Stimulated activated CD8-positive, alpha-beta memory T cell treated with anti-CD3 and anti-CD28 coated beads, Interleukin-7, amount 100 ng/mL, for 1 hour (primary cell): ENCODE results near the gene MTCH1.
A peak's percentile ranks its signal among the peaks of the same experiment; 100 is the strongest.

Experiments
- DNase-seq, 2 donors: peaks; one replicate each; pipeline ENCODE4 v3.0.0-alpha.2; 2020; ENCODE audit warnings: low read depth in 2 of 2

The MTCH1 gene, protein sequence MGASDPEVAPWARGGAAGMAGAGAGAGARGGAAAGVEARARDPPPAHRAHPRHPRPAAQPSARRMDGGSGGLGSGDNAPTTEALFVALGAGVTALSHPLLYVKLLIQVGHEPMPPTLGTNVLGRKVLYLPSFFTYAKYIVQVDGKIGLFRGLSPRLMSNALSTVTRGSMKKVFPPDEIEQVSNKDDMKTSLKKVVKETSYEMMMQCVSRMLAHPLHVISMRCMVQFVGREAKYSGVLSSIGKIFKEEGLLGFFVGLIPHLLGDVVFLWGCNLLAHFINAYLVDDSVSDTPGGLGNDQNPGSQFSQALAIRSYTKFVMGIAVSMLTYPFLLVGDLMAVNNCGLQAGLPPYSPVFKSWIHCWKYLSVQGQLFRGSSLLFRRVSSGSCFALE

GRCh38 chr6:36985808-36986703 lies at the start of gene MTCH1:
Gene MTCH1 (minus strand): TSS chr6:36986196. CDS start chr6:36986173, 23 bp downstream.
- DNase-seq: peak; percentile 74 to 78

- no peak for DNase-seq
Measured at GRCh38 chr6:37033819-37034795, 48.1 kb upstream of the MTCH1 start.

DNA sequence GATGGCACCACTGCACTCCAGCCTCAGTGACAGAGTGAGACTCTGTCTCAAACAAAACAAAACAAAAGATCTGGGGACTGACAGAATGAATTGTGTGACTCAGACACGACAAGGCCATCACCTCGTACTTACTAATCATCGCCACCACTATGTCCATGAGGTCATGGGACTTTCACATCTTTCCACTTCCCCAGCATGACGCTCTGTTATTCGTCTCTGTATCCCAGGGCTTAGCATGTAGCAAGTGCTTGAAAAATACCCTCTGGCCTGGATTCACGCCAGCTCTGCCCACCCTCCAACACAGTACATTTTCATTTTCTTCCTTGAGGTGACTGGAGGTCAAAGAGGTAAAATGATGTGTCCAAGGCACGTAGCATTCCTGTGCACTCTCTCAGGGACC lies 47.3 kb upstream of the MTCH1 start:
- DNase-seq: no peak

DNA sequence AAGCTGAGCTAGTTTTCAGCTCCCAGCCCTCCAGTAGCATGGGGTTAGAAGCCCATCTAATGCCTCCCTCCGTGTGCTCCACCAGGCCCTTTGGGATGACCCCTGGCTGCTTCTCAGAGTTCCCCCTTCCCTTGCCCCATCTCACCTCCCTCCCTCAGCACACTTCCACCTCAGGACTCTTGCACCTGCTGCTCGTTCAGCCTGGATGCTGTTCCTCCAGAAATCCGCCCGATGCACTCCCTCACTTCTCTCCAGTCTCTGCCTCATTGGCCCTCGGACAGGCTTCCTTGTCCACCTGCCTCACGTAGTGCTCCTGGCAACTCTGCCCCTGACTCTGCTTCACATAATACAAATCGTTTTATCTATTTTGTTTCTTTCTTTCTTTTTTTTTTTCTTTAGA lies 46.2 kb upstream of the MTCH1 start:
- no peak for DNase-seq

GRCh38 chr6:37030599-37030998 lies 44.6 kb upstream of the MTCH1 start:
- DNase-seq: no peak

DNA sequence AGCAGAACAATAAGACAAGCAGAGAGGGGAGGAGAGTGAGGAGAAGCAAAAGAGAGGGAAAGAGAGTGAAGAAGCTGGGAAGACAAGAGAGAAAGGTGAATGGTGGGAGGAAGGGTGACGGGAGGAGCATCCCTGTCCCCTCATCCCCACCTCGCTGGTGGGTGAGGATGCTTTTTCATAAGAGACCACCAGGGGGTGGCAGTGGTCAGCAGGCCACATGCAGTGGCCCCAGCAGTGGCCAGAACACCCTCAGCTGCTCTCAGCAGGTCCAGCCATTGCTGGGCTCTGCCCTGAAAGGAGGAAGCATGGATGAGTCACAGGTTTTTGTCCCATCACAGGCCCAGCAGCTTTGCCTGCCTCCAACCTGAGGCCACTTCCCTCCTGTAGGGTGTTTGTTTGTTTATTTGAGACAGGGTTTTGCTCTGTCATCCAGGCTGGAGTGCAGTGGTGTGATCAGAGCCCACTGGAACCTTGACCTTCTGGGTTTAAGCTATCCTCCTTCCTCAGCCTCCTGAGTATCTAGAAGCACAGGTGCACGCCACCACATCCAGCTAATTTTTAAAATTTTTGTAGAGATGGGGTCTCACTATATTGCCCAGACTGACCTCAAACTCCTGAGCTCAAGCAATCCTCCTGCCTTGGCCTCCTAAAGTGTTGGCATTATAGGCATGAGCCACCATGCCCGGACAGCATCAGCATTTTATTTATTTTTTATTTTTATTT lies 43.4 kb upstream of the MTCH1 start:
- no peak for DNase-seq

DNA sequence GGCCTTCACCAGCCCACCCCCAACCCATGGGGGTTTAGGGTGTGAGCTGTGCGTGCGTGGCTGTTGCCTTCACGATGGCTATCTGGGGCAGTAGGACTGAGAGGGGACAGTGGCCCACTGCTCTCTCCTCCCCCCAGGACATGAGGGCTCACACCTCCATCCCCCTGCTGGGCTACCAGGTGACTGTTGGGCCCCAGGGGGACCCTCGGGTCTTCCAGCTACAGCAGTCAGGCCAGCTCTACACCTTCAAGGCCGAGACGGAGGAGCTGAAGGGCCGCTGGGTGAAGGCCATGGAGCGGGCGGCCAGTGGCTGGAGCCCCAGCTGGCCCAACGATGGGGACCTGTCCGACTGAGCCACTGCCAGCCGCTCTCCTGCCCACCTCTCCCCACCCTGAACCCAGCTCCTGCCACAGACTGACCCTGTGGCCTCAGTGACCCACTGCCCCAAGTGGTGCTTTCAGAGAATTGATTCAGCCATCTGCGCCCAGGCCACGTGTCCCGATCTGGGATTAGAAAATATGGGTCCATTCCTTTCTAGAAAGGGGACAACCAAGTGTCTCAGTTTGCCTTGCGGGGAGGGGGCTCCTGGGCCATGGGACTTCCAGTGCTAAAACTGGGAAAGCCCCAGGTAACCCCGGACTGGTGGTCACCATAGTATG lies 41.9 kb upstream of the MTCH1 start:
- no peak for DNase-seq

DNA sequence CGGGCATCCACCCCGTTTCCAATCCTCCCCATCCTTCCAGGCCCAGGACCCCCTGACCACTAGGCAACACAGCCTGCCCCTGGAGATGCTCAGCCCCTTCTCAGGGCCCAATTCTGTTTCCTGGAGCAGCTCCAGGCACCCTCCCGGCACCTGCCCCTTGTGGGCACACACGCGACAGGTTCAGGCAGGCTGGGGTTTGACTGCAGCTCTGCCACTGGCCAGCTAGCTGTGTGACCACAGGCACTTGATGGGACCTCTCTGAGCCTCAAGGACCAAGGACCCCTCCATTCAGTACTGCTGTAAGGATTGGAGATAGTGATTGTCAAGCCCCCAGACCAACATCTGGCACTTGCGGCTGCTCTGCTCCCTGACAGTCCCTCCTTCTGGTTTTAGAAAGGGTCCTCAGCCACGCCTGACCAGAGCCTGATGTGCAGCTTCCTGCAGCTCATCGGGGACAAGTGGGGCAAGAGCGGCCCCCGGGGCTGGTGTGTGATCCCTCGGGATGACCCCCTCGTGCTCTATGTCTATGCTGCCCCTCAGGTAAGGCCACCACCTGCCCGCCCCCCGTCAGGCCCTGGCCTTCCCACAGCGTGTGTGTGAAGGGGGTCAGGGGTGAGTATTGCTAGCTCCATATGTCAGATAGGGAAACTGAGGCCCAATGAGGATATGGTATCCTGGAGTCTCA lies 41.2 kb upstream of the MTCH1 start:
- no peak for DNase-seq

DNA sequence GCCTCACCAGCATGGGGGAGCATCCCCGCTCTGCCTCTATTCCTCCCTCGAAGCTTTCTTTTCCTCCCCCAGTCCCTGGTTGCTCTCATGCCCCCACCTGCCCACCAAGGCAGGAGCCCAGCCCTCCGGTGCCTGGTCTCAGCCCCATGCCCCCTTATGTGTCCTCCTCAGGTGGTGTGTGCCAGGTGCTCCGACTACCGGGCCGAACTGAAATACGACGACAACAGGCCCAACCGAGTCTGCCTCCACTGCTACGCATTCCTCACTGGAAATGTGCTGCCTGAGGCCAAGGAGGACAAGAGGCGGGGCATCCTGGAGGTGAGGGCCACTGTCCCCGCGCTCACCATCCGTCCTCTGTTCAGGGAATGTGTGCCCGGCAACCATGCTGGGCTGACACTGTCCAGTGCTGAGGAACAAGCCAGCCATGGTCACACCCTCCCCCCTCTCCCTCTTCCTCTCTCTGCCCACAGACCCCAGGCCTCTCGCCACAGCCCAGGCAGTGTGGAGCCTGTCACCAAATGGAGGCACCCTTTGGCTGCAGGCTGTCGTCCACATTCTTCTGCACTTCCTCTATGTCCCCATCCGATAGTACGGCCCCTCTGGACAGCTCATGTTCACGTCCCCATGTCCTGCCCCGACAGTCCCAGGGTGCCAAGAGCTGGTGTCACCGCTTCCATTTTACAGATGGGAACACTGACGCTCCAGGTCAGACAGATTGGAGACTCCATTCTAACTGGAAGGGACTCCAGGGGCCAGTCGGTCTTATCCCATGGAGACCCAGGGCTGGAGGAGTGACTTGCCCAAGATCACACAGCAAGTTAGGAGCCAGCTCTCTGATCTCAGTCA lies 39.8 kb upstream of the MTCH1 start:
- DNase-seq: no peak

DNA sequence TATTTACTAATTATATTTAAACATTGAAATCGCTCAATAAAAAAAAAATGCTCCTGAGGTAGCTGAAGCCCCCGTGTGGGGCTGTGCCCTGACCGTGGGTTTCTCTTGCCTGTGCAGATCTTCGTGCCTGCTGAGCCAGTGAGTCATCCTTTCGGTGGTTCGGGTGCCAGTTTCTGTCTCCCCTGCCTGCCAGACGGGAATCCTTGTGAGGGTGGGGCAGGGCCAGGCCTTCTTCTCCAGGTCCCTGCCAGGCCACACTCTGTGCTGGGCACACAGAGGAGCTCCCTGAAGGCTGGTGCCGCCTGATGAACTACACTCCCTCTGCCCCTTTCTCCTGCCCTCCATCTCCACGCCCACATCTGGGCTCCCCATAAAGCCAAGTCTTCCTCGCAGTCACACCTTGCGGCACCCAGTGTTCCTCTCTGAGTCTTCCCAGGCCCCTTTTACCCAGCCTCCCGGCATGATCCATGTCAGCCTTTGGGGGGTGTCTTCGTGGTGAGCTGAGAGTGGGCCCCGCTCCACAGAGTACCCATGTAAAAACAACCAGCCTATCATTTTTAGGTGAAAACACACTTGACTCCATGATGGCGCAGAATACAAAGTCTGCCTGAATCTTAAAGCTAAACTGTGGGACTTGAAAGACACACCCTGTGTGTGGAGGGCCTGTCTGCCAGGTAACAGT lies 38.8 kb upstream of the MTCH1 start:
- DNase-seq: no peak

DNA sequence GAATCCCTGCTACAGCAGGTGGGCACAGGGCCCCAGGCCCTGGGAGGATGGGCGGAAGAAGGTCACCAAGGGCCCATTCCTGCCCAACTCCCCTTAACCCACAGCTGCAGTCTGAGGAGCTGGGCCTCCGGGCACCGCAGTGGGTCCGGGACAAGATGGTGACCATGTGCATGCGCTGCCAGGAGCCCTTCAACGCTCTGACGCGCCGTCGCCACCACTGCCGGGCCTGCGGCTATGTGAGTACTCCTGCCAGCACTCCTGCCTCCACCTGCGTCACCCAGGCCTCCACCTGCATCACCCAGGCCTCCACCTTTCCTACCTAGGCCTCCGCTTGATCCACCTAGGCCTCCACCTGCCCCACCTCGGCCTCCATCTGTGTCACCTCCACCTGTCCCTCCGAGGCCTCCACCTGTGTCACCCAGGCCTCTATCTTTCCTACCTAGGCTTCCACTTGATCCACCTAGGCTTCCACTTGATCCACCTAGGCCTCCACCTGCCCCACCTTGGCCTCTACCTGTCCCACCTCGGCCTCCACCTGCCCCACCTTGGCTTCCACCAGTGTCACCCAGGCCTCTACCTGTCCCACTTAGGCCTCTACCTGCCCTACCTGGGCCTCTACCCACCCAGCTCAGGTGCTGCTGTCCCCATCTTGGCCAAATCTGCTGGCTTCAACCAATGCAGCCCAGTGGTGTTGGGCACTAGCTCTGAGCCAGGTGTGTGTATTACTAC lies 36.3 kb upstream of the MTCH1 start:
- no peak for DNase-seq

DNA sequence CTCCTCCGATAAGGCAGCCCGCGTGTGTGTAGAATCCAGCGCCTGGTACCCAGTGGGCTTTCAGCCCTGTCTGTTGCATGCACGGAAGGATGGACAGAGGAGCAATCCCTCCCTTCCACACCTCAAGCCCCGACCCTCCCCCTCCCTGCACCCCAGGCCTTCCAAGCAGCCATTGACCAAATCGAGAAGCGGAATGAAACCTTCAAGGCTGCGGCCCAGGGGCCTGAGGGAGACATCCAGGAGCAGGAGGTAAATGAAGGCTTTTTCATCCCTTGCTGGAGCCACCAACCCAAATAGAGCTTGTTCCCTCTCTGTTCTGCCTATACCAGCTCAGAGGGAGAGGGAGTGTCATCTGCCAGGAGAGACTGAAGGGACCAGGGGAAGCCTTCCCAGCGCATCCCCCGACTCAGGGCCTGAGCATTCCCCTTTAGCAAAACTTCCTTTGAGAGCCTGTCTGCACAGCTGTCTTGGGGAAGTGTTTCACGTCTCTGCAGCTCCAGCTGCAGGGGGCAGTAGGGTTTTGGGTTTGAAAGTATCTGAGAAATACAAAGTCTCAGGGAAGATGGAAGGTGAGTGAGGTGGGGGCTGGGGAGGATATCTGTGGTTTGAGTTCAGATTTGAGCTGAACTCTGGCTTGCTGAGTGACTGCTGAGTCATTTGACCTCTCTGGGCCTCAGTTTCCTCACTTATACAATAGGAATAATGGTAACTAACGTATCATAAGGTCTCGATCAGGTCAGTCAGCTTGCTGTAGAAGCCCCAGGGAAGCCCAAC lies 35.5 kb upstream of the MTCH1 start:
- peak in 1 of 2 donors; percentile 51 for DNase-seq

- DNase-seq: no peak
Measured at GRCh38 chr6:37020812-37021211, 34.8 kb upstream of the MTCH1 start.

- no peak for DNase-seq
Measured at GRCh38 chr6:37020381-37020780, 34.4 kb upstream of the MTCH1 start.

DNA sequence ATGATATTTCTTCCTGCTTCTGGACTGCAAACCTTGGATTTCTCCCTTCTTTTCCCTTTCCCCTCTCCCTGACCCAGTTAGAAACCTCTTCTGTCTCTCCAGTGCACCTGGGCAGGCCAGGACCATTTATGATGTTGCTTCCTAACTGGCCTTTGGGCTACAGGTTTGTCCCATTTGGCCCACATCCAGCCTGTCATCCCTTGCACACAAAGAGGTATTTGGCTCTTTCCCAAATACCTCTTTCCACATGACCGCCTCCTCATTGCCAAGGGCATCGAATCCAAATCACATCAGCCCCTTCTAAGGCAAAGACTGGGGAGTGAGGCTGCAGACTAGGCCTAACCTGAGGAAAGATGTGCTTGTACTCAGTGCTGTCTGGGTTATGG lies 33.1 kb upstream of the MTCH1 start:
- no peak for DNase-seq

- peak; percentile 68 to 75 for DNase-seq
Measured at GRCh38 chr6:37018198-37019064, 32.4 kb upstream of the MTCH1 start.
